ENCODE results near the gene SOS2. TPM values are rescaled to one million over a fixed set of nuclear protein-coding genes. Genes with fewer than 3 reads are reported as not detected.

SOS2 gene
- total RNA-seq, 1 experiment from 2014 or later: 9.4 TPM

DNA sequence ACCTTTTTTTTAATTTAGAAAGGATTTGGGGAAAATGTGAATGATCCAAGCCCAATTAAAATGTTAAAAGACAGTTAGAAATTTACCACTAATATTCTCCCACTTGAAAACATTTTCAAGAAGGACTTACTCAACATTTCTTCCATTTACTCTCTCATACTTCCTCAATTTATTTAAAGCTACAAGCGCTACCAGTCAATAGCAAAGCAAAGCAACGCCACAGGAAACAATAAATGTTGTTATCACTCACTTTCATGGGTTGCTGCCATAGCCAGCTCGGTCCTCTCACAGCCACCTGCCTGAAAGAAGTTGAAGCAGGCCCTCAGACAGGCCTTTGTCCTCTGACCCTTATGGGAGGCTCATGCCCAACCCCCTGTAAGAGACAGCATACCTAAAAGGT is 6.0 kb upstream of the SOS2 start:
- no peak overlapping the region for H3K18ac ChIP-seq (ENCODE audit: insufficient read length, low read depth, low read length)
- H3K14ac ChIP-seq (ENCODE audit: insufficient read depth, low read length): no peak overlapping the region
- H3K4me2 ChIP-seq (ENCODE audit: insufficient read depth, insufficient read length, low read length): no peak overlapping the region
- H3K79me1 ChIP-seq (ENCODE audit: insufficient read depth, low read depth, low read length, poor library complexity, severe bottlenecking): no peaks in the 10 kb centered on the region
- H2BK20ac ChIP-seq (ENCODE audit: low read depth, low read length, poor library complexity, severe bottlenecking): no peak overlapping the region
- no peaks in the 10 kb centered on the region for H3K4me1 ChIP-seq (ENCODE audit: insufficient read depth, low read length)
- H3K56ac ChIP-seq (ENCODE audit: insufficient read length, low read depth, low read length): no peak overlapping the region
- TF ChIP-seq, protein P1, sequence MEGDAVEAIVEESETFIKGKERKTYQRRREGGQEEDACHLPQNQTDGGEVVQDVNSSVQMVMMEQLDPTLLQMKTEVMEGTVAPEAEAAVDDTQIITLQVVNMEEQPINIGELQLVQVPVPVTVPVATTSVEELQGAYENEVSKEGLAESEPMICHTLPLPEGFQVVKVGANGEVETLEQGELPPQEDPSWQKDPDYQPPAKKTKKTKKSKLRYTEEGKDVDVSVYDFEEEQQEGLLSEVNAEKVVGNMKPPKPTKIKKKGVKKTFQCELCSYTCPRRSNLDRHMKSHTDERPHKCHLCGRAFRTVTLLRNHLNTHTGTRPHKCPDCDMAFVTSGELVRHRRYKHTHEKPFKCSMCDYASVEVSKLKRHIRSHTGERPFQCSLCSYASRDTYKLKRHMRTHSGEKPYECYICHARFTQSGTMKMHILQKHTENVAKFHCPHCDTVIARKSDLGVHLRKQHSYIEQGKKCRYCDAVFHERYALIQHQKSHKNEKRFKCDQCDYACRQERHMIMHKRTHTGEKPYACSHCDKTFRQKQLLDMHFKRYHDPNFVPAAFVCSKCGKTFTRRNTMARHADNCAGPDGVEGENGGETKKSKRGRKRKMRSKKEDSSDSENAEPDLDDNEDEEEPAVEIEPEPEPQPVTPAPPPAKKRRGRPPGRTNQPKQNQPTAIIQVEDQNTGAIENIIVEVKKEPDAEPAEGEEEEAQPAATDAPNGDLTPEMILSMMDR (conservative IDR thresholded peaks at IDR 0.05): no peak
- no peaks in the 10 kb centered on the region for H3K79me2 ChIP-seq (ENCODE audit: insufficient read depth, low read length)
- H2BK120ac ChIP-seq (ENCODE audit: low read depth, low read length, poor library complexity, severe bottlenecking): no peak overlapping the region
- H3T11ph ChIP-seq (ENCODE audit: low read length): no peak overlapping the region
- H3K9ac ChIP-seq (ENCODE audit: extremely low read depth, insufficient read length, low read length): no peak overlapping the region
- H3K4ac ChIP-seq (ENCODE audit: low read depth, low read length): no peak overlapping the region
- no peak overlapping the region for H2BK12ac ChIP-seq (ENCODE audit: insufficient read length, low read depth, low read length)
- no peak overlapping the region for H3K4me3 Mint-ChIP-seq
- DNase-seq: no peak
- H3K27me3 Mint-ChIP-seq (ENCODE audit: low read depth): no peaks in the 10 kb centered on the region
- H3K9me3 Mint-ChIP-seq: no peaks in the 10 kb centered on the region; a peak in 1 of 5 replicates
- H3K4me1 Mint-ChIP-seq: peaks cover 1 to 3% of the 10 kb centered on the region in 2 experiments; a peak in 2 of 4 replicates
- H4K8ac ChIP-seq (replicated peaks; ENCODE audit: insufficient read length, low read depth, low read length): no peak overlapping the region
- H4K5ac ChIP-seq (ENCODE audit: insufficient read length, low read depth, low read length): no peak overlapping the region
- WGBS (ENCODE audit: extremely low coverage, insufficient read length, low lambda C conversion rate): no CpG with 5 or more reads among the region's 3 CpGs
- H3K23me2 ChIP-seq (ENCODE audit: insufficient read length, low read depth, low read length, poor library complexity, severe bottlenecking): no peaks in the 10 kb centered on the region
- H2AFZ ChIP-seq (ENCODE audit: low read length): no peak overlapping the region
- H3K36me3 Mint-ChIP-seq (ENCODE audit: insufficient read depth in 1 of 3, low read depth in 3 of 3): 0 out of 7 replicates have a peak, but pooled peaks cover 0 to 4% (median 0%) of the 10 kb centered on the region in 3 experiments
- H3K27me3 ChIP-seq (ENCODE audit: insufficient read depth, low read length): no peaks in the 10 kb centered on the region
- no peak overlapping the region for H2BK5ac ChIP-seq (ENCODE audit: insufficient read length, low read length)
- no peak overlapping the region for H2BK15ac ChIP-seq (ENCODE audit: low read depth, low read length)
- H4K91ac ChIP-seq (ENCODE audit: insufficient read length, low read depth, low read length): no peak overlapping the region
- H3K27ac ChIP-seq (ENCODE audit: insufficient read length, low read depth, low read length): no peak overlapping the region
- H3K23ac ChIP-seq (ENCODE audit: insufficient read length, low read depth, low read length): no peak overlapping the region
- H4K20me1 ChIP-seq (ENCODE audit: control insufficient read depth, insufficient read depth, insufficient read length): no peaks in the 10 kb centered on the region
- H3K27ac Mint-ChIP-seq: no peak overlapping the region
- H3K9me3 ChIP-seq (ENCODE audit: control insufficient read depth, low read depth, low read length): no peaks in the 10 kb centered on the region
- H2AK5ac ChIP-seq (ENCODE audit: insufficient read length, low read length): no peak overlapping the region

Data from H9 (cell line).